DOHH2 (cell line): Measurements from ENCODE around the gene TMOD2.

Source experiments
- H3F3A ChIP-seq: fragments of 200-600 bp; sonication (generic), shearing (Covaris generic); 2 replicates; pipeline ENCODE4 v1.6.0; 2016; ENCODE audit warnings: antibody characterized with exemption, mild to moderate bottlenecking; ENCODE audit not compliant: control insufficient read depth, insufficient read depth
- H3K27ac ChIP-seq: fragments of 200-600 bp; sonication (generic); 2 replicates; pipeline ENCODE4 v1.5.1; 2014; ENCODE audit warnings: low read depth, mild to moderate bottlenecking, low read length, moderate library complexity
- H3K27me3 ChIP-seq: fragments of 200-600 bp; sonication (generic); 2 replicates; pipeline ENCODE4 v1.6.1; 2014; ENCODE audit warnings: mild to moderate bottlenecking, low read length, mixed read lengths; ENCODE audit not compliant: control insufficient read depth
- H3K36me3 ChIP-seq: fragments of 200-600 bp; sonication (generic); 2 replicates; pipeline ENCODE4 v1.6.1; 2014; ENCODE audit warnings: mild to moderate bottlenecking, low read length, moderate library complexity, mixed read lengths; ENCODE audit not compliant: control insufficient read depth
- H3K4me1 ChIP-seq: fragments of 200-600 bp; sonication (generic); 2 replicates; pipeline ENCODE4 v1.6.1; 2014; ENCODE audit warnings: mild to moderate bottlenecking, low read length, mixed read lengths; ENCODE audit not compliant: control insufficient read depth
- H3K4me2 ChIP-seq: fragments of 200-600 bp; sonication (generic); 2 replicates; pipeline ENCODE4 v1.6.0; 2014; ENCODE audit warnings: mild to moderate bottlenecking, low read length, moderate library complexity
- H3K4me3 ChIP-seq: fragments of 200-600 bp; sonication (generic); 2 replicates; pipeline ENCODE4 v1.5.1; 2014; ENCODE audit warnings: mild to moderate bottlenecking, low read length, mixed read lengths
- H3K79me2 ChIP-seq: fragments of 200-600 bp; sonication (generic); 2 replicates; pipeline ENCODE4 v1.6.1; 2014; ENCODE audit warnings: mild to moderate bottlenecking, low read length, mixed read lengths; ENCODE audit not compliant: control insufficient read depth
- H3K9me2 ChIP-seq: fragments of 200-600 bp; sonication (generic); replicated peaks from 2 replicates; pipeline ENCODE4 v1.6.1; 2014; ENCODE audit warnings: mild to moderate bottlenecking, low read length, mixed read lengths; ENCODE audit not compliant: control insufficient read depth
- H3K9me3 ChIP-seq: fragments of 200-600 bp; sonication (generic); 2 replicates; pipeline ENCODE4 v1.6.1; 2014; ENCODE audit warnings: antibody characterized with exemption, low read length, mixed read lengths; ENCODE audit not compliant: control insufficient read depth, insufficient read depth
- H4K20me1 ChIP-seq: fragments of 200-600 bp; sonication (generic); 2 replicates; pipeline ENCODE4 v1.6.0; 2014; ENCODE audit warnings: low read depth, mild to moderate bottlenecking, antibody characterized with exemption, low read length, moderate library complexity; ENCODE audit not compliant: control insufficient read depth, insufficient read depth
- CTCF ChIP-seq: fragments of 200-600 bp; sonication (generic); IDR thresholded peaks from one replicate; pipeline ENCODE4 v1.5.1; 2014; ENCODE audit warnings: antibody characterized with exemption, mild to moderate bottlenecking, low read depth, low read length; ENCODE audit not compliant: poor library complexity, severe bottlenecking
- EZH2phosphoT487 ChIP-seq: fragments of 200-600 bp; sonication (generic); IDR thresholded peaks from 2 replicates; pipeline ENCODE4 v1.6.1; 2017; ENCODE audit warnings: borderline replicate concordance, mild to moderate bottlenecking, antibody characterized with exemption, low read length, moderate library complexity, mixed read lengths

Gene TMOD2

GRCh38 chr15:51754267-51754666 is 2.9 kb downstream of the TMOD2 start:
- Histone ChIP-seq H3K36me3 (no peaks in the 10 kb centered on the region), H3F3A (peaks cover 7% of the 10 kb centered on the region), H3K27me3 (peaks cover 51% of the 10 kb centered on the region), H3K79me2 (no peaks in the 10 kb centered on the region), H3K4me3 (no peak overlapping the region), H3K27ac (no peak overlapping the region), H3K9me2 (no peaks in the 10 kb centered on the region), H3K9me3 (no peaks in the 10 kb centered on the region), H4K20me1 (no peaks in the 10 kb centered on the region), H3K4me1 (peaks cover 30% of the 10 kb centered on the region), H3K4me2 (no peak overlapping the region)
- TF ChIP-seq EZH2phosphoT487 (no peak), CTCF (no peak)

- Histone ChIP-seq H3K27ac (no peak overlapping the region), H3K4me3 (no peak overlapping the region), H3K9me3 (no peaks in the 10 kb centered on the region), H3K27me3 (peaks cover 51% of the 10 kb centered on the region), H3K4me1 (peaks cover 15% of the 10 kb centered on the region), H3K4me2 (no peak overlapping the region), H4K20me1 (no peaks in the 10 kb centered on the region), H3K9me2 (no peaks in the 10 kb centered on the region), H3K79me2 (no peaks in the 10 kb centered on the region), H3F3A (no peaks in the 10 kb centered on the region), H3K36me3 (no peaks in the 10 kb centered on the region)
- no peak for TF ChIP-seq CTCF
Observed at GRCh38 chr15:51755790-51756189, 4.4 kb downstream of the TMOD2 start.

GRCh38 chr15:51756482-51756881 is 5.1 kb downstream of the TMOD2 start:
- Histone ChIP-seq H4K20me1 (no peaks in the 10 kb centered on the region), H3K9me2 (no peaks in the 10 kb centered on the region), H3K4me3 (no peak overlapping the region), H3F3A (no peaks in the 10 kb centered on the region), H3K4me2 (no peak overlapping the region), H3K27me3 (peaks cover 47% of the 10 kb centered on the region), H3K79me2 (no peaks in the 10 kb centered on the region), H3K36me3 (no peaks in the 10 kb centered on the region), H3K4me1 (peaks cover 10% of the 10 kb centered on the region), H3K9me3 (no peaks in the 10 kb centered on the region), H3K27ac (no peak overlapping the region)
- TF ChIP-seq EZH2phosphoT487 (no peak), CTCF (no peak)

- no peak for TF ChIP-seq CTCF
- TF ChIP-seq EZH2phosphoT487: no peak
- no peak overlapping the region for H3K4me2 ChIP-seq
- no peaks in the 10 kb centered on the region for H3K9me2 ChIP-seq
- peaks cover 41% of the 10 kb centered on the region for H3K27me3 ChIP-seq
- H3K4me1 ChIP-seq: peaks cover 5% of the 10 kb centered on the region
- H3K79me2 ChIP-seq: no peaks in the 10 kb centered on the region
- H3F3A ChIP-seq: no peaks in the 10 kb centered on the region
- H3K4me3 ChIP-seq: no peak overlapping the region
- no peaks in the 10 kb centered on the region for H4K20me1 ChIP-seq
- no peaks in the 10 kb centered on the region for H3K36me3 ChIP-seq
- H3K27ac ChIP-seq: no peak overlapping the region
- no peaks in the 10 kb centered on the region for H3K9me3 ChIP-seq
Observed at GRCh38 chr15:51757450-51757849, 6.1 kb downstream of the TMOD2 start.
